LHCN-M2 (cell line): Measurements from ENCODE around the gene USP53. TPM values are rescaled to one million over a fixed set of nuclear protein-coding genes. Genes with fewer than 3 reads are reported as not detected.
"Not testable (repeated sequence)": the region's sequence is repeated elsewhere in the genome, so short reads cannot be mapped to it uniquely, and the experiment has no call there.

Experiments used
- DNase-seq: peaks from one replicate; pipeline ENCODE4 v3.0.0-alpha.2; 2012; ENCODE audit warnings: low read depth
- total RNA-seq: library from RNA; depleted of rRNA; stranded (reverse); fragments of >200 nt; gene quantifications from 2 replicates; pipeline ENCODE4 v1.2.3, GENCODE V29; 2014

The USP53 gene
- total RNA-seq, 1 experiment from 2014 or later, result 30.7 TPM

DNA sequence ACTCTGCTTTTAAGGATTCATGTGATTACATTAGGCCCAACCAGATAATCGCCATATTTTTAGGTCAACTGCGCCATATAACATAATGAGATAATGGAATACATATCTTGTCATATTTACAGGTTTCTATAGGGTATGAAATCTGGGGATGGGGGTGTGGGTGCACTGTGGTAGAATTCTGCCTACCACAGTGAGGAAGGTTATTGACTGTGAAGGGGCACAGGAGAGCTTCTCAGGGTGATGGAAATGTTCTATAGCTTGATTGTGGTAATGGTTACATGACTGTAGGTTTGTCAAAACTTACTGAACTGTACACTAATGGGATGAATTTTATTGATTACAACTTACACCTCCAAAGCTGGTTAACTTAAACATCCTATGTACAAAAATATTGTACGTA, 15.9 kb downstream of the USP53 start:
- DNase-seq, result no peak

DNA sequence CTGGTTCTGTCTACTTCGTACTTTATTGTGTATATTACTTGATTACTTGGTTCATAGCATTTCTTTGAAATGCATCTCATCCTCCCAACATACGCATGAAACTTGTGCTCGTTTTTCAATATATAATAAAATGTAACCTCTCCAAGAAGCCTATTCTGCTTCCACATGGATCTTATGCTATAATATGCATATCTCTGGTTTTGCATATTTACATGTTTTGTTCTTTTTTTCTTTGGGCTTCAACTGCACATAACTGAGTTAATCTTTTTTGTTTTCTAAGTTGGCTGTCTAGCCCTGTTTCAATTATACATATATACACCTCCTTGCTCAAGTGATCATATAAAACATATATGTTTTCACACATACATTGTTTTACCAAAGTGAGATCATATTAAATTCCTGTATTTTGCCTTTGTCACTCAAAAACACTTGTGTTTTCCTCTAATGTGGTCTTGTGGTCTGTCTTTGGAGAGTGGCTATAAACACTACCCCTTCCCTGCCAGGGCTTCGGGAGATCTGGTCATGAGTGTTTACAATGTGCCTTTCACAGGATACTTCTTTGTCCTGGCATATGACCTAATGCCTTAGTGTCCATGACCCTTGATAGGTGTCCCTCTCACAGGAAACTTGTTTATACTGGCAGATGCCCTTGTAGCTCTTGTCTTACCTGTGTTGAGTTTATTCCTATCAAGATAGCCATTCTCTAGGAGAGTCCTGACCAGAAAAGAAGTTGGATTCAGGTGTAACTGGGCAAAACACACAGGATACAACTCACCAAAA, 17.6 kb downstream of the USP53 start:
- DNase-seq, result no peak

DNA sequence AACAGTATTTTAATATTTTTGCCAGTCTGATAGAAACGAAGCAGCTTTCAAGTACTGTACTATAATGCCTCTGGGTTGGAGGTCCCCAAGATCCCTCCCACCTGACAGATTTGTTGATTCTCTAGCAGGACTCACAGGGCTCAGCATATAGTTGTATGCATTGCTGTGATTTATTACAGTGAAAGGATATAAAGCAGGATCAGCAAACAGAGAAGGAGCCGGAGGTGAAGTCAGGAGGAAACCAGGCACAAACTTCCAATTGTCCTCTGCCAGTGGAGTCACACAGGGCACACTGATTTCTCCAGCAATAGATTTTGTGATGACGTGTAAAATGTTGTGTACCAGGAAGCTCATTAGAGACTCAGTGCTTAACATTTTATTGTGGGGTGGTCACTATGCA, 19.0 kb downstream of the USP53 start:
- DNase-seq, result no peak

DNA sequence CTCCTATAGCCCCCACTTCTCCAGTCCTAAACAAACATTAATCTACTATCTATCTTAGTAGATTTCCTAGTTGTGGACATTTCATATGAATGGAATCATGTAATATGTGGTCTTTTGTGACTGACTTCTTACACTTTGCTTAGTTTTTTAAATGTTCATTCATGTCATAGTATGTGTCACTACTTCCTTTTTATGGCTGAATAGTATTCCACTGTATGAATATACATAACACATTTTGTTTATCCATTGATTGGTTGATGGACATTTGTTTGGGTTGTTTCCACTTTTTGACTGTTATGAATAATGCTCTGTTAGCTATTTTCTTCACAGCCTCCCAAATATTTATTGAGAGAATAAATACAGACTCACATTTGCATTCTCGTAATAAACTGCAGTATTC, 19.8 kb downstream of the USP53 start:
- DNase-seq, result no peak

DNA sequence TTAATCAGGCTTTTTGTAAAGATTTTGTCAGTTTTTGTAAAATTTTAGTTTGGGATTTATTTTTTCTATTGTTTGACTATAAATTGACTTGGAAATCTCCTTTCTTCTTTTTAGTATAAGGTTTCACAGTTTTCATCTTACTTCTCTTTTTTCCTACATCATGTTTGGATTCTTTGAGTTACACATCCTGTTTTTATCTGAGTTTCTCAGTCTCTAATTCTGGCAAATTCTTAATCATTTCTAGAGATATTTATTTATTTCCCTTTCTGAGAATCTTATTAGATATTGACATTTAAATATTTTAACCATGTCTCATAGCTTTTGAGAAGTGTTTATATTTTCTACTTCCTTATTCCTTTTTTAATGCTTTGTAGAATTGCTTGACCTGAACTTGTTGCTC, 20.7 kb downstream of the USP53 start:
- no peak for DNase-seq

DNA sequence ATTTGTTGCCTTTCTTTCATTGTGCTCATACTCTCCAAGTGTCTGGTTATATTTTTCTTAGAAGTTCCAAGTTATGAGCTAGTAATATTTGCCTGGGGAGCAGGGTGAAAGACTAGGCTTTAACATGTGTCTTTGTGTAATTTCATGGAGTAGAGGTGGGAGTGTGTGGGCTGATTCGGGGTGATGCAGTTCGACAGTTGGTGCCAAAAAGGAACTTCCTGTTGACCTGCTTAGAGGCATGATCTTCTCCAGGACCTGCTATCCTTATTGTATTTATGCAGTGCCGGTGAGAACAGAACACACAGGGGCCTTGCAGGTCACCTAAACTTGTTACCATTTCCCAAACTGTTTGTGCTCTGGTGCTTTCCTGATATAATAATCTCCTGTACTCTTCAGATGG, 21.2 kb downstream of the USP53 start:
- DNase-seq, result no peak

DNA sequence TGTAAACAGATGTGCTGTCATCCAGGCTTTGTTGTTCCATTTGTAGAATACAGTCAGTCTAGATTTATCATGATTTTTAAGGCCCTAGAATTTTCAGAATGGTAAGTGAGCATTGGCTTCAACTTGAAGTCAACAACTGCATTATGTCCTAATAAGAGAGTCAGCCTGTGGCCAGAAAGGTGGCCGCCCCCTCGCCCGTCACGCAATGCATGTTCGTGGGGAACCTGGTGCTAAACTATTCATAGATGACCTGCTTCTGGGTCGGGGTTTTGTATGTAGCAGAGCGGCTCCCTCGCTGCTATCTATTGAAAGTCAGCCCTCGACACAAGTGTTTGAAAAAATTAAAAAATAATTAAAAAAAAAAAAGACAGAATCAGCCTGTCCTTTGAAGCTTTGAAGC, 24.7 kb downstream of the USP53 start:
- no peak for DNase-seq

DNA sequence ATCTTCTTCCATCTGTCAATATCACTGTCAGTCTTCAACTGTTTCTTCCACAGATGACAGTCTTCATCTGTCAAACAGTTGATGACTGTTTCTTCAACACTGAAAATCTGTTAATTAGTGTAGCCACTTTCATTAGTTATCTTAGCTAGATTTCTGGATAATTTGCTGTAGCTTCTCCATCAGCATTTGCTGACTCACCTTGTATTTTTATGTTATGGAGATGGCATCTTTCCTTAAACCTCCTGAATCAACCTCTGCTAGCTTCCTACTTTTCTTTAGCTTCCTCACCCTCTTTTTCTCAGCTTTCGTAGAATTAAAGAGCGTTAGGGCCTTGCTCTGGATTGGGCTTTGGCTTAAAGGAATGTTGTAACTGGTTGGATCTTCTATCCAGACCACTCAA, 25.1 kb downstream of the USP53 start:
- DNase-seq, result no peak

DNA sequence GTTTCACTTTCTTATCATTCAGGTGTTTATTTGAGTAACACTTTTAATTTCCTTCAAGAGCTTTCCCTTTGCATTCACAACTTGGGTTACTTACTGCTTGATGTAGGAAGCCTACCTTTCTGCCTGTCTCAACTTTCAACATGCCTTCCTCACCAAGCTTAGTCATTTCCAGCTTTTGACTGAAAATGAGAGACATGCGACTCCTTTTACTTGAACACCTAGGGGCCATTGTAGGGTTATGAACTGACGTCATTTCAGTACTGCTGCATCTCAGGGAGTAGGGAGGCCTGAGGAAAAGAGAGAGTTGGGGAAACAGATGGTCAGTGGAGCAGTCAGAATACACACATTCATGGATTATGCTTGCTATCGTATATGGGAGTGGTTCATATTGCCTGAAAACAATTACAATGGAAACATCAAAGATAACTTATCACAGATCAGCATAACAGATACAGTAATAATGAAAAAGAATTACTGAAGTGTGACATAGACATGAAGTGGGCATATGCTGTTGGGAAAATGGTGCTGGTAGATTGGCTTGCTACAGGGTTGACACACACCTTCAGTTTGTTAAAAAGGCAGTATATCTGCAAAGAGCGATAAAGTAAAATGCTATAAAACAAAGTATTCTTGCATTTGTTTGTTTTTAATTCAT, 25.7 kb downstream of the USP53 start:
- no peak for DNase-seq

DNA sequence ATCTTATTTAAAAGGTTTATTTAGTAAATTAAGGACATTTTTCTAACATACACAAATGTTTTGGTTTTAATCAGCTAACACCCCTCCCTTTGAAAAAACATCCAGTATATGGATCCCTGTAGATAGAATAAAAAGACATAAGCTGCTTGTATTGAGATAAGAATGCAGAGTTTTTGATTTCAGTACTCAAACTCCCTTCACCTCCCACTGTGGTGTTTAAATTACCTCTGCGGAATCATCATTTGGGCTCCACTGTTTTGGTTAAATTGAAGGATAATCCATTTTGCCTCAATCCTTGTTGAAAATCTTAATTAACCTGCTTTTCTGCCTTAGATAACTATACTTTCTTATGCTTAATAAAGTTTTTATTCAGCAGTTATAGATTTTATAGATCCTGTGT, 27.6 kb downstream of the USP53 start:
- no peak for DNase-seq

DNA sequence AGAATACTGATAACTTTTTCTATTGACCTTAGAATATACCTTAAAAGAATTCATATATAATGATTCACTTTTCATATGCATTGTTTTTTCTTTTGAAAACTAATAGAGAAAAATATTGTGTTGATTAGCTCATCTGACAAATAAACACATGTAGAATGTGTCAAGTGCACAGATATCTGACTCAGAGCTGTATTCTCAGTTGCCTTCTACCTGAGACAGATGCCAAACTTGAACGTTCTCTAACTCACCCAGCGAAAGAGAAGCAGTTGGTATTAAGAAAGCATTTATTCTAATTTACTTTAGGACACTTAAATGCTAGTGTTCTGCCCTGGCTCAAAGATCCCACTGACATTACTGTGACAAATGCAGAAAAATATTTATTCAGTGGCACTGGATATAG, 28.1 kb downstream of the USP53 start:
- DNase-seq, result no peak

DNA sequence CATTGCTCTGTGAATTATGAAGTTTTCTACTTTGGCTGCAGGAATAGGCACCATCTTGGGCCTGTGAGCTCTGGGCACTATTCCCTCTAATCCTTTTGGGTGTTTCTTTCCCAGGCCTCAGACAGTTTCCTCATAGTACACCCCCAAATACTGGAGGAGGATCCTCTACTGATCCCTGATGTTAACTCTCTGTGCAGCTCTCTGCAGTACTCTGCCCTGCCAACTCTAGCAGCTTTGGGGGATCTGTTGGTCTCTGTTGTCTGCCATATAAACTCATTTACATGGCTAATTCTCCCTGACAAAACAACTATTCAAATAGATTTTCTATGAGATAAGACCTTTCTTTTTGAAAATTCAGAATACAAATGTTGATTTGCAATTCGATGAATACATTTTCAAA, 29.9 kb downstream of the USP53 start:
- no peak for DNase-seq

DNA sequence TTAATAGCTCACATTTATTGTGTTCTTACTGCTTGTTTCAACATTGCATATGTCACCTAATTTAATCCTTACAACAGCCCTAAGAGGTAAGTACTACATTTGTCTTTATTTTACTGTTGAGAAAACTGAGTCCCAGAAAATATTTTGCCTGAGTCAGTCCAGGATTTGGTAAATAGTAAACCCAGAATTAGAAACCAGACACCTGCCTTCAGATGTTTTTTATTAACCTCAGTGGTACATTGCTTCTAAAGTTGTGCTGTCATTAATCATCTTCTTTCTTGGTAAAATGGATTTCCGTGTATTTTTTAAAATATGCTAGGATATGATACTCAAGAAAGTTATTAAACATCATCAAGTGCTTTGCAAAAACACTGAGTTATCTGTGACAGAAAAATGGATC, 31.4 kb downstream of the USP53 start:
- peak; percentile 7 for DNase-seq

DNA sequence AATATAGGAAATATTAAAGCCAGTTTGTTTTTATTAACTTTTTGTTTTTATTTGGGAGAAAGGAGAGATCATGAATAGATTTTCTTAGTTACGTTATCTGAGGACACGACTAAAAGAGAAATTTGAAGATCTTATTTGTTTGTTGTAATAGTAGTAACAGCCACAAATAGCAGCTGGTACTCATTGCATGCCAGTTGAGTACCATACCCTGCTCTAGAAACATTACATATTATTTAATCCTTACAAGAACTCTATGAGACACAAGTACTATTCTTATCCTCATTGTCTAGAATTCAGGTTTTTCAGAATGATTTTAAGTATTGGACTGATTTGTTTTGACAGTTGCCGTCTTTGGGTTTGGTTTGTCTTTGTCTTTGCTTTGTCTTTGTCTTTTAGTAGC, 31.8 kb downstream of the USP53 start:
- peak; percentile 14 for DNase-seq

DNA sequence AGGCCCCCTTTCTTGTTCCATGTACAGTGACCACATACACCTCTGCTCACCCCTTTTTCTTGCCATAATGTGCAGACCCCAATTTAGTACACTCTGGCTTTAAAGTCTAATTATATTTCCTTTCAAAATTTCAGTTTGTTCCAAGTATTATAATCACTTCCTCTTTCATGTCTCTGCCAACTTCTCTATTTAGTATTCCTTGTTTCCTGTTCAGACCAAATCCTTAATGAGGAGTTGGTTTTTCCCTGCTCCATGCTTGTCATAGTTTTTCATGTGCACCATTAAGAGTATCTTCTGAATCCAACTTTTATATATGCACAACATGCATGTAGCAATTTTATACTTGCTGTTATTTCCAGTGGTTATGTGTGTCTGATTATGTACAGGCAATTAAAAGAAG, 32.3 kb downstream of the USP53 start:
- no peak for DNase-seq

DNA sequence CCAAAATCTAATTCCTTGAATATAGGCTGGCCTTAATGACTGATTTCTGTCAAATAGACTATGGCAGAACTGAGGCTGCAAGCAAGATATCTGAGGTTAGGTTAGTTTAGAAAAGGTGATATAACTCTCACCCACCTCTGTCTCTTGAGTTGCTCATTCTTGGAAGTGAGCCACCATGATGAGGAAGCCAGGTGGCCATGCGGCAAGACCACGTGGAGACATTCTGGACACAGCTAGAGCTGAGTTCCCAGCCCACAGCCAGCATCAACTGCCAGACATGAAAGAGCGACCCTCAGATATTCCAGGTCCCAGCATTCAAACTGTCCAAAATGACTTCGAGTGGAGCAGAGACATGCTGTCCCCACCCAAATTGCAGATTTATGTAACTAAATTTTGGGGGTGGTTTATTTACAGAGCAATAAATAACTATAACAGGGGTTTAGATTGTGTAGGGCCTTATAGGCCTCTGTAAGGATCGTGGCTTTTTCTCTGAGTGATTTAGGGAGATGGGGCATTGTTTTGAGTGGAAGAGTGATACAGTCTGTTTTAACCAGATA, 33.7 kb downstream of the USP53 start:
- DNase-seq, result no peak

DNA sequence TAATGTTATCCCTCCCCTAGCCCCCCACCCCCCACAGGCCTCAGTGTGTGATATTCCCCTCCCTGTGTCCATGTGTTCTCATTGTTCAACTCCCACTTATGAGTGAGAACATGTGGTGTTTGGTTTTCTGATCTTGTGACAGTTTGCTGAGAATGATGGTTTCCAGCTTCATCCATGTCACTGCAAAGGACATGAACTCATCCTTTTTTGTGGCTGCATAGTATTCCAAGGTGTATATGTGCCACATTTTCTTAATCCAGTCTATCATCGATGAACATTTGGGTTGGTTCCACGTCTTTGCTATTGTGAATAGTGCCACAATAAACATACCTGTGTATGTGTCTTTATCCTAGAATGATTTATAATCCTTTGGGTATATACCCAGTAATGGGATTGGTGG, 38.5 kb downstream of the USP53 start:
- DNase-seq, result not testable (repeated sequence)

DNA sequence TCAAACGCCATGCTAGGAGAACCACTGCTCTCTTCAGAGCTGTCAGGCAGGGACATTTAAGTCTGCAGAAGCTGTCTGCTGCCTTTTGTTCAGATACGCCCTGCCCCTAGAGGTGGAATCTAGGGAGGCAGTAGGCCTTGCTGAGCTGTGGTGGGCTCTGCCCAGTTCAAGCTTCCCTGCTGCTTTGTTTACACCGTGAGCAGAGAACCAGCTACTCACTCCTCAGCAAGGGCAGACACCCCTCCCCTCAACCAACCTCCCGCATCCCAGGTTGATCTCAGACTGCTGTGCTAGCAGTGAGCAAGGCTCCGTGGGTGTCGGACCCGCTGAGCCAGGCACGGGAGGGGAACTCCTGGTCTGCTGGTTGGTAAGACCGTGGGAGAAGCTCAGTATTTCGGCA, 42.7 kb downstream of the USP53 start:
- DNase-seq, result not testable (repeated sequence)

DNA sequence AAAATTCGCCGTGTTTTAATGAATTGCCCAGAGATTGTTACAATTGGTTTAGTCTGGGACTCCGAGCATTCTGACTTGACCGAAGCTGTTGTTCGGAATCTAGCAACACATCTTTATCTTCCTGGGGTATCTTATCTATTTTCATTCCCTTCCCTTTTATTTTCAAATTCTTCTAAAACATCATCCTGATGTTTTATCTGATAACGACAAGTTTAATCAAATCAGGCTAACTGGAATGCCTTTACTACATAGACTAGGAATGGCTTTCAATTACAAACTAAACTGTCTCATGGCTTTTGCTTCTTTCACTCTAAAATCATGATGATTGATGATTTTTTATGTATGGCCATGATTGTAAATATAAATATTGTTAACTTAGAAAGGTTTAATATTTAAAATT, 48.0 kb downstream of the USP53 start:
- DNase-seq, result no peak

DNA sequence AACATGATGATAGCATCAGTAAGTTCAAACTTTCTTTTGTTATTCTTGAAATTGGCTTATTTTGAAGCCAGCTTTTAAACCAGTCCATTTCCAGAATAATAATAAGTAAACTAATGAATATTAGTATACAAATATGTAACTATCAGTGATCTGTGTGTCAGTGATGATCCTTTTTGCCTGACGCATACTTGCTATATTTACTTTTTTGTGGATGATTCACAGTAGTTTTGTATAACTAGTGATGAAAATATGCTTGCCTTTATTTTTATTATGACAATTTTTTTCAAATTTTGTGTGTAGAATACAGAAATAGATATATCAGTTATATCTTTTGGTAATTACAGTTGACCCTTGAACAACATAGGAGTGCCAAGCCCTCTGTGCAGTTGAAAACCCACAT, 49.5 kb downstream of the USP53 start:
- peak; percentile 26 for DNase-seq

DNA sequence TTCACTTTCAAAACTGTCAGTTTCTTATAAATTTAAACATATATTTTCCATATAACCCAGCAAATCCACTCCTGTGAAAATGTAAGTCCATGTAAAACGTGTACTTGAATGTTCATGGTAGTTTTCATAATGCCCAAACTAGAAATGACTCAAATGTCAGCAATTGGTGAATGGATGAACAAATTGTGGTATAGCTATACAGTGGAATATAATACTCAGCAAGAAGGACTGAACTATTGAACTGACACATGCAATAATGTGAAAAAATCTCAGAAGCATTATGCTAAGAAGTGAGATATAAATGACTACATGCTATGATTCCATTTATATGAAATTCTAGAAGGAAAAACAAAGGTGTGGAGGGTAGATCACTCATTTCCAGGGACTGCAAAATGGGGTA, 52.2 kb downstream of the USP53 start:
- no peak for DNase-seq

DNA sequence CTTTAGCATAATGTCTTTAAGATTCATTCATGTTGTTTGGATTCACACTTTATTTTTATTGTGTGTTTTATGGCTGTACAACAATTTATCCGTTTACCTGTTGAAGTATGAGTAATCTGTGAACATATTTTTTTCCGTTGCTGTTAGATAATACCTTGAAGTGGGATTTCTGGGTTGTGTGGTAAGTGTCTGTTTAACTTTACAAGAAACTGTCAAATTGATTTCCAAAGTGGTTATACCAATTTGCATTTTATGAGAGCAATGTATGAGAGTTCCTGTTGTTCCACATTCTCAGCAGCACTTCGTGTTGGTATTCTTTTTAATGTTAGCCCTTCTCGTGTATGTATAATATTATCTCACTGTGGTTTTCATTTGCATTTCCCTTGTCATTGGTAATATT, 53.6 kb downstream of the USP53 start:
- DNase-seq, result no peak

DNA sequence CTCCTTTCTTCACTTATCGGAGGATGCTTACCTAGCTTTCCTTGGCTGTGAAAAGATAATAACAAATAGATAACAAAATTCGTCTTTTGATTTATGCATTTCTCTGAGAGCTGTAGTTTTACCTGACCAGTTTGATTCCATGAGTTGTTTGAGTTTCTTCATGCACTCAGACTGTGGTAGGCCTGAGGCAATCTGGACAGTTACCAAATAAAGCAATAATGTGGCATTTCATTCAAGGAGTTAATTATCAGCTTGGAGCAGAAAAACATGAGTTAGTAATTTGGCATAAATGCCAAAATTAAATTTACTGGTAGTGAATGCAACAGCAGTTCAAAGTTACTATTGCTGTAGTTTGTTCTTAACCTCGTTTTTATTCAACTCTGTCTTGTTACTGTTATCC, 56.0 kb downstream of the USP53 start:
- DNase-seq, result no peak
